Common myeloid progenitor, CD34-positive (primary cell): ENCODE measurements around the gene RGS5.

ENCODE experiments used
- CTCF ChIA-PET: fragments of 350-600 bp; sonication (Branson Sonifier 250); formaldehyde crosslinking; loops from one replicate; lab custom pipeline; 2021; ENCODE audit warnings: antibody characterized with exemption; lab: Charles Lee
- POLR2A ChIA-PET: fragments of 350-600 bp; sonication (Branson Sonifier 250); formaldehyde crosslinking; loops from one replicate; lab custom pipeline; 2021; ENCODE audit warnings: antibody characterized with exemption; lab: Charles Lee
- DNase-seq, 3 donors: peaks; one replicate each; pipeline versions ENCODE4 v3.0.0 to v3.0.0-alpha.2; 2013
- H3K27ac ChIP-seq, 2 experiments: 1 replicate in 1 of 2; 2 replicates in 1 of 2; pipeline ENCODE4 v1.7.0; 2013; ENCODE audit warnings: inconsistent platforms in 2 of 2, low read length in 2 of 2, mild to moderate bottlenecking in 2 of 2, low read depth in 1 of 2, moderate library complexity in 1 of 2; ENCODE audit not compliant: severe bottlenecking in 2 of 2, insufficient read depth in 1 of 2, poor library complexity in 1 of 2
- H3K27me3 ChIP-seq, 5 experiments: replicated peaks in 2 of 5; 1 replicate in 3 of 5; 2 replicates in 2 of 5; pipeline versions ENCODE4 v1.6.1 to v1.7.0; 2013; ENCODE audit warnings: low read length in 4 of 5, mild to moderate bottlenecking in 2 of 5, moderate library complexity in 2 of 5, inconsistent platforms in 1 of 5; ENCODE audit not compliant: insufficient read depth in 5 of 5, control insufficient read depth in 4 of 5
- H3K36me3 ChIP-seq, 4 experiments: 1 replicate in 2 of 4; 2 replicates in 2 of 4; pipeline versions ENCODE4 v1.6.1 to v1.7.0; 2013; ENCODE audit warnings: low read length in 3 of 4, control low read depth in 1 of 4, mild to moderate bottlenecking in 1 of 4; ENCODE audit not compliant: control insufficient read depth in 4 of 4, insufficient read depth in 4 of 4
- H3K4me1 ChIP-seq, 4 experiments: 1 replicate in 3 of 4; 2 replicates in 1 of 4; pipeline versions ENCODE4 v1.6.1 to v1.7.1; 2013; ENCODE audit warnings: low read length in 3 of 4, mild to moderate bottlenecking in 3 of 4, control low read depth in 1 of 4, inconsistent platforms in 1 of 4, moderate library complexity in 1 of 4; ENCODE audit not compliant: control insufficient read depth in 4 of 4, insufficient read depth in 4 of 4; ENCODE audit errors: control extremely low read depth in 1 of 4
- H3K4me3 ChIP-seq, 7 experiments: 1 replicate in 4 of 7; 2 replicates in 3 of 7; pipeline versions ENCODE4 v1.5.1 to v1.7.0; 2013; ENCODE audit warnings: mild to moderate bottlenecking in 7 of 7, low read length in 6 of 7, moderate library complexity in 6 of 7, inconsistent platforms in 2 of 7, low read depth in 2 of 7, control low read depth in 1 of 7; ENCODE audit not compliant: insufficient read depth in 4 of 7, control insufficient read depth in 1 of 7; ENCODE audit errors: extremely low read depth in 1 of 7
- H3K9me3 ChIP-seq, 5 experiments: 1 replicate in 4 of 5; 2 replicates in 1 of 5; pipeline versions ENCODE4 v1.6.1 to v1.7.1; 2013; ENCODE audit warnings: low read length in 4 of 5, mild to moderate bottlenecking in 2 of 5, inconsistent platforms in 1 of 5, low read depth in 1 of 5, moderate library complexity in 1 of 5; ENCODE audit not compliant: control insufficient read depth in 4 of 5, insufficient read depth in 2 of 5; ENCODE audit errors: control extremely low read depth in 1 of 5
- WGBS: methylation state at CpG from one replicate; pipeline ENCODE4 v1.1.5; 2013; ENCODE audit not compliant: insufficient coverage; 5-methylcytosine and 5-hydroxymethylcytosine counted together

RGS5 gene

DNA sequence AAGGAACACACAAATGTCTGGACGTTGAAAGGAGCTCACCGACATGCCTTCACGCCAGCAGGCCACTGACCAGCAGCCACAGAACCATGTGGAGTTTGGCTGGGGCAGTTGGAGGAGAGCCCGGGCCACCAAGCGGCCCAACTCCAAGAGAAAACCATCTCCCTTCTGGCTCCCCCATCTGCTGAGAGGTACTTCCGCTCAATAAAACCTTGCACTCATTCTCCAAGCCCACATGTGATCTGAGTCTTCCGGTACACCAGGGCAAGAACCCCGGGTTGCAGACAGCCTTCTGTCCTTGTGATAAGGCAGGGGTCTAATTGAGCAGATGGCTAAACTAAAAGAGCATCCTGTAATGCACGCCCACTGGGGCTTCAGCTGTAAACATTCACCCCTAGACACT lies 109.1 kb downstream of the RGS5 start:
- 84% methylated on average over 7 of the region's 9 CpGs for WGBS
- no peaks in the 10 kb centered on the region for H3K36me3 ChIP-seq
- CTCF ChIA-PET = no interaction called here

GRCh38 chr1:163093169-163093568 lies 109.5 kb downstream of the RGS5 start:
- no peak for DNase-seq
- H3K4me1 ChIP-seq = no peaks in the 10 kb centered on the region
- ChIA-PET CTCF (no interaction called here), POLR2A (no interaction called here)
- no peaks in the 10 kb centered on the region for H3K9me3 ChIP-seq
- no peak overlapping the region for H3K4me3 ChIP-seq
- H3K27ac ChIP-seq = no peak overlapping the region
- no peaks in the 10 kb centered on the region for H3K36me3 ChIP-seq
- peaks cover 0 to 2% (median 0%) of the 10 kb centered on the region in 5 experiments for H3K27me3 ChIP-seq
- WGBS = 89% methylated on average over 3 of the region's 4 CpGs

More for the DNA sequence above, 109.1 kb downstream of the RGS5 start:
- Histone ChIP-seq H3K27ac (no peak overlapping the region), H3K4me3 (no peak overlapping the region), H3K4me1 (no peaks in the 10 kb centered on the region), H3K27me3 (peaks cover 0 to 2% (median 0%) of the 10 kb centered on the region in 5 experiments), H3K9me3 (no peaks in the 10 kb centered on the region)
- POLR2A ChIA-PET = no interaction called here
- DNase-seq = no peak
